SJCRH30 (cell line): ENCODE measurements around the gene RFTN1. TPM values are rescaled to one million over a fixed set of nuclear protein-coding genes. Genes with fewer than 3 reads are reported as not detected.
A peak's percentile ranks its signal among the peaks of the same experiment; 100 is the strongest.

Experiments used
- DNase-seq, 2 experiments: peaks; one replicate each; pipeline ENCODE4 v3.0.0-alpha.2; 2015 to 2020
- H3K27ac ChIP-seq: fragments of 250-450 bp; sonication (Bioruptor Pico); 2 replicates; pipeline ENCODE4 v1.5.1; 2020; ENCODE audit warnings: mild to moderate bottlenecking, moderate library complexity
- H3K27me3 ChIP-seq: fragments of 250-450 bp; sonication (Bioruptor Pico); 2 replicates; pipeline ENCODE4 v1.5.1; 2020; ENCODE audit warnings: mild to moderate bottlenecking, moderate library complexity
- H3K36me3 ChIP-seq: fragments of 250-450 bp; sonication (Bioruptor Pico); 2 replicates; pipeline ENCODE4 v1.5.1; 2020; ENCODE audit warnings: mild to moderate bottlenecking, moderate library complexity
- H3K4me1 ChIP-seq: fragments of 250-450 bp; sonication (Bioruptor Pico); 2 replicates; pipeline ENCODE4 v1.5.1; 2020; ENCODE audit warnings: mild to moderate bottlenecking, moderate library complexity
- H3K4me3 ChIP-seq: fragments of 250-450 bp; sonication (Bioruptor Pico); 2 replicates; pipeline ENCODE4 v1.5.1; 2020; ENCODE audit warnings: mild to moderate bottlenecking, moderate library complexity
- H3K9me3 ChIP-seq: fragments of 250-450 bp; sonication (Bioruptor Pico); replicated peaks from 2 replicates; pipeline ENCODE4 v1.5.1; 2020; ENCODE audit warnings: mild to moderate bottlenecking, moderate library complexity
- total RNA-seq: library from RNA; depleted of rRNA; stranded (reverse); fragments of >200 nt; shearing (Covaris generic); gene quantifications from 2 replicates; pipeline ENCODE4 v1.2.3, GENCODE V29; 2014

Gene RFTN1
- total RNA-seq, 1 experiment from 2014 or later: 20.1 TPM

GRCh38 chr3:16477521-16477920, 36.0 kb downstream of the RFTN1 start:
- no peak for DNase-seq
- no peak overlapping the region for H3K27ac ChIP-seq

GRCh38 chr3:16477056-16477455, 36.4 kb downstream of the RFTN1 start:
- no peak overlapping the region for H3K27ac ChIP-seq
- H3K4me3 ChIP-seq: no peak overlapping the region
- H3K27me3 ChIP-seq: no peaks in the 10 kb centered on the region
- DNase-seq: no peak
- H3K4me1 ChIP-seq: peaks cover 39% of the 10 kb centered on the region
- no peaks in the 10 kb centered on the region for H3K9me3 ChIP-seq
- H3K36me3 ChIP-seq: no peaks in the 10 kb centered on the region

More at GRCh38 chr3:16477521-16477920, 36.0 kb downstream of the RFTN1 start:
- Histone ChIP-seq H3K9me3 (no peaks in the 10 kb centered on the region), H3K4me1 (peaks cover 39% of the 10 kb centered on the region), H3K36me3 (no peaks in the 10 kb centered on the region), H3K27me3 (no peaks in the 10 kb centered on the region), H3K4me3 (no peak overlapping the region)

- peaks cover 39% of the 10 kb centered on the region for H3K4me1 ChIP-seq
- H3K27ac ChIP-seq: no peak overlapping the region
- peak; percentile 52 to 70 for DNase-seq
- no peak overlapping the region for H3K4me3 ChIP-seq
- H3K27me3 ChIP-seq: no peaks in the 10 kb centered on the region
- no peaks in the 10 kb centered on the region for H3K36me3 ChIP-seq
- H3K9me3 ChIP-seq: no peaks in the 10 kb centered on the region
Measured at GRCh38 chr3:16476636-16477035, 36.9 kb downstream of the RFTN1 start.

- Histone ChIP-seq H3K27ac (no peak overlapping the region), H3K27me3 (no peaks in the 10 kb centered on the region)
- no peak for DNase-seq
Measured at GRCh38 chr3:16475766-16476165, 37.7 kb downstream of the RFTN1 start.

GRCh38 chr3:16474920-16475319, 38.6 kb downstream of the RFTN1 start:
- Histone ChIP-seq H3K4me1 (peaks cover 28% of the 10 kb centered on the region), H3K9me3 (no peaks in the 10 kb centered on the region), H3K4me3 (no peak overlapping the region), H3K27ac (no peak overlapping the region), H3K36me3 (no peaks in the 10 kb centered on the region), H3K27me3 (no peaks in the 10 kb centered on the region)
- DNase-seq: no peak

More at GRCh38 chr3:16475766-16476165, 37.7 kb downstream of the RFTN1 start:
- H3K36me3 ChIP-seq: no peaks in the 10 kb centered on the region
- H3K4me1 ChIP-seq: peaks cover 35% of the 10 kb centered on the region
- H3K9me3 ChIP-seq: no peaks in the 10 kb centered on the region
- no peak overlapping the region for H3K4me3 ChIP-seq

- H3K36me3 ChIP-seq: no peaks in the 10 kb centered on the region
- no peak overlapping the region for H3K27ac ChIP-seq
- no peak overlapping the region for H3K4me3 ChIP-seq
- no peaks in the 10 kb centered on the region for H3K9me3 ChIP-seq
- DNase-seq: peak; percentile 50 to 57
- H3K27me3 ChIP-seq: no peaks in the 10 kb centered on the region
- peaks cover 28% of the 10 kb centered on the region for H3K4me1 ChIP-seq
Measured at GRCh38 chr3:16474216-16474615, 39.3 kb downstream of the RFTN1 start.

GRCh38 chr3:16472593-16472992, 40.9 kb downstream of the RFTN1 start:
- H3K9me3 ChIP-seq: no peaks in the 10 kb centered on the region
- DNase-seq: no peak
- no peak overlapping the region for H3K27ac ChIP-seq
- H3K4me3 ChIP-seq: no peak overlapping the region
- peaks cover 27% of the 10 kb centered on the region for H3K4me1 ChIP-seq
- H3K36me3 ChIP-seq: no peaks in the 10 kb centered on the region
- no peaks in the 10 kb centered on the region for H3K27me3 ChIP-seq

GRCh38 chr3:16471897-16472296, 41.6 kb downstream of the RFTN1 start:
- Histone ChIP-seq H3K4me3 (no peak overlapping the region), H3K9me3 (no peaks in the 10 kb centered on the region), H3K27ac (no peak overlapping the region), H3K27me3 (no peaks in the 10 kb centered on the region), H3K36me3 (no peaks in the 10 kb centered on the region), H3K4me1 (peaks cover 20% of the 10 kb centered on the region)
- DNase-seq: no peak

- no peaks in the 10 kb centered on the region for H3K36me3 ChIP-seq
- DNase-seq: no peak
- no peaks in the 10 kb centered on the region for H3K9me3 ChIP-seq
- no peaks in the 10 kb centered on the region for H3K27me3 ChIP-seq
- no peak overlapping the region for H3K4me3 ChIP-seq
- no peak overlapping the region for H3K27ac ChIP-seq
- peaks cover 18% of the 10 kb centered on the region for H3K4me1 ChIP-seq
Measured at GRCh38 chr3:16470590-16470989, 42.9 kb downstream of the RFTN1 start.

GRCh38 chr3:16468336-16469098, 45.0 kb downstream of the RFTN1 start:
- Histone ChIP-seq H3K36me3 (no peaks in the 10 kb centered on the region), H3K27ac (no peak overlapping the region), H3K9me3 (no peaks in the 10 kb centered on the region), H3K27me3 (no peaks in the 10 kb centered on the region), H3K4me1 (no peaks in the 10 kb centered on the region; the same call in 1 of the 2 replicates), H3K4me3 (no peak overlapping the region)
- DNase-seq: no peak

- Histone ChIP-seq H3K4me1 (no peaks in the 10 kb centered on the region), H3K36me3 (no peaks in the 10 kb centered on the region), H3K27ac (no peak overlapping the region), H3K4me3 (no peak overlapping the region), H3K27me3 (no peaks in the 10 kb centered on the region), H3K9me3 (no peaks in the 10 kb centered on the region)
- no peak for DNase-seq
Measured at GRCh38 chr3:16468002-16468335, 45.5 kb downstream of the RFTN1 start.

- Histone ChIP-seq H3K4me1 (no peaks in the 10 kb centered on the region), H3K9me3 (no peaks in the 10 kb centered on the region), H3K27ac (no peak overlapping the region), H3K27me3 (no peaks in the 10 kb centered on the region), H3K36me3 (no peaks in the 10 kb centered on the region), H3K4me3 (no peak overlapping the region)
- DNase-seq: no peak
Measured at GRCh38 chr3:16467393-16467792, 46.1 kb downstream of the RFTN1 start.

GRCh38 chr3:16466822-16467221, 46.7 kb downstream of the RFTN1 start:
- no peak overlapping the region for H3K4me3 ChIP-seq
- H3K4me1 ChIP-seq: no peaks in the 10 kb centered on the region; the same call in 1 of the 2 replicates
- no peaks in the 10 kb centered on the region for H3K27me3 ChIP-seq
- H3K36me3 ChIP-seq: no peaks in the 10 kb centered on the region
- no peak overlapping the region for H3K27ac ChIP-seq
- no peak for DNase-seq
- H3K9me3 ChIP-seq: no peaks in the 10 kb centered on the region

- H3K36me3 ChIP-seq: no peaks in the 10 kb centered on the region
- DNase-seq: no peak
- no peak overlapping the region for H3K4me3 ChIP-seq
- H3K4me1 ChIP-seq: peaks cover 15% of the 10 kb centered on the region
- no peak overlapping the region for H3K27ac ChIP-seq
- H3K9me3 ChIP-seq: no peaks in the 10 kb centered on the region
- no peaks in the 10 kb centered on the region for H3K27me3 ChIP-seq
Measured at GRCh38 chr3:16464511-16465148, 48.9 kb downstream of the RFTN1 start.

- H3K27ac ChIP-seq: no peak overlapping the region
- no peak for DNase-seq
- H3K4me3 ChIP-seq: no peak overlapping the region
- H3K36me3 ChIP-seq: no peaks in the 10 kb centered on the region
- H3K9me3 ChIP-seq: no peaks in the 10 kb centered on the region
- H3K4me1 ChIP-seq: peaks cover 15% of the 10 kb centered on the region
- no peaks in the 10 kb centered on the region for H3K27me3 ChIP-seq
Measured at GRCh38 chr3:16463914-16464313, 49.6 kb downstream of the RFTN1 start.

GRCh38 chr3:16463119-16463518, 50.4 kb downstream of the RFTN1 start:
- H3K36me3 ChIP-seq: no peaks in the 10 kb centered on the region
- H3K4me3 ChIP-seq: no peak overlapping the region
- H3K27ac ChIP-seq: no peak overlapping the region
- H3K9me3 ChIP-seq: no peaks in the 10 kb centered on the region
- peaks cover 15% of the 10 kb centered on the region for H3K4me1 ChIP-seq
- no peak for DNase-seq
- no peaks in the 10 kb centered on the region for H3K27me3 ChIP-seq
